Midbrain (tissue), 1 donor: ENCODE data around the gene SNCAIP.

ENCODE experiments used
- DNase-seq: peaks from one replicate; lab custom pipeline; 2025; lab: John Stamatoyannopoulos, UW

Gene SNCAIP

DNA sequence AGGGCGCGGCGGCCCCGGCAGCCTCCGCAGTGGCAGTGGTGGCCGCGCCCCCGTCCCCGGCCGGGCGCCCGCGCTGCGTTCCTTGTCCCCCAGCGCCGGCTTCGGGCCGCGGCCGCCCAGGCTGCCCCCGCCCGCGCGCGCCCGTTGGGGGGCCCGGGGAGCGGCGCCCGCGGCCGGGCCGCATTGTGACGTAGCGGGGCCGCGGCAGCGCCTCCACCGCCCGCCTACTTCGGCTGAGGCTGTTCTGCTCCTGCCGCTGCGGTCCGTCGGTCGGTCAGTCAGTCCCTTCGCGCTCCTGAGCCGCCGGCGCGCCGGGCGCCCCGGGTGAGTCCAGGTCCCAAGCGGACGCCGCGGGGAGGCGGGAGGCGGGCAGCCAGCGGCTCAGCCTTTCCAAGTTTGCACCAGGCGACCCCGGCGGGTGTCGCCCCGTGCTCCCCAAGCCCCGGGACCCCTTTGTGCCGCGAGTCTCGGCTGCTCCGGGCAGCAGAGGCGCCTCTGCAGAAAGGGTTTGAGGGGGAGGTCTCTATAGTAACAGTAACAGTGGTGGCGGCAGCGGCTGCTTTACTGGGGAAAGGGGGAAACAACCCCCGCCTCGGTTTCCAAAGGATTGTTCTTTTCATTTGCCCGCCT lies at the start of gene SNCAIP:
SNCAIP (plus strand) TSS at position 277 of the 630 bp plus-strand sequence. CDS start 78,898 bp downstream, outside the sequence.
- DNase-seq: peak; percentile 24

GRCh38 chr5:122263352-122264030 lies 48.5 kb upstream of the SNCAIP start:
- no peak for DNase-seq

GRCh38 chr5:122264610-122265009 lies 47.4 kb upstream of the SNCAIP start:
- DNase-seq: no peak

- DNase-seq: no peak
Measured at GRCh38 chr5:122267185-122267584, 44.9 kb upstream of the SNCAIP start.

DNA sequence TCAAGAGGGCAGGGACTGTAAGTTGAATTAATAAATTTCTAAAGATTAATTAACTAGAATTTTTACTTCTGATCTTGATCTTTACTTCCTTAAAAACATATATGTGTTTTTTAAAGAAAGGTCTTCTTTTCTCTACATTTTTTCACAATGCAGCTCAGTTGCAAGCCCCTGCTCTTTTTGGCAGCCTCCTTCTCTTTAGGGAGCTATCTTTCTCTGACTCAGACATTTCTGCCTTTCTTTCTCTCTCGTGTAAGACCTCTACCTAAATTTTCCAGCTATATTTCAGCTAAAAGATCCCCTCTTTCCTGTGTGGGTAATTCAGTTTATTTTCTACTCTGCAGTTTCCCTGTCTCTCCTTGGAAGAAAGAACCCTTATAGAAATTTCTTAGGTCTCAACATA lies 38.3 kb upstream of the SNCAIP start:
- no peak for DNase-seq

DNA sequence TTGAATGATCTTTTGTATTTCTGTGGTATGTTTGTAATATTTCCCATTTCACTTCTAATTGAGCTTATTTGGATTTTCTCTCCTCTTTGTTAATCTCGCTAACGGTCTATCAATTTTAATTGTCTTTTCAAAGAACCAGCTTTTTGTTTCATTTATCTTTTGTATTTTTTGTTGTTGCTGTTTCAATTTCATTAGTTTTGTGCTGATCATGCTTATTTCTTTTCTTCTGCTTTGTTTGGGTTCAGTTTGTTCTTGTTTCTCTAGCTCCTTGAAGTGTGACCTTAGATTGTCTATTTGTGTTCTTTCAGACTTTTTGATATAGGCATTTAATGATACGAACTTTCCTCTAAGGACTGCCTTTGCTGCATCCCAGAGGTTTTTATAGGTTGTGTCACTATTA lies 28.4 kb upstream of the SNCAIP start:
- DNase-seq: no peak

- no peak for DNase-seq
Measured at GRCh38 chr5:122286541-122286940, 25.5 kb upstream of the SNCAIP start.

DNA sequence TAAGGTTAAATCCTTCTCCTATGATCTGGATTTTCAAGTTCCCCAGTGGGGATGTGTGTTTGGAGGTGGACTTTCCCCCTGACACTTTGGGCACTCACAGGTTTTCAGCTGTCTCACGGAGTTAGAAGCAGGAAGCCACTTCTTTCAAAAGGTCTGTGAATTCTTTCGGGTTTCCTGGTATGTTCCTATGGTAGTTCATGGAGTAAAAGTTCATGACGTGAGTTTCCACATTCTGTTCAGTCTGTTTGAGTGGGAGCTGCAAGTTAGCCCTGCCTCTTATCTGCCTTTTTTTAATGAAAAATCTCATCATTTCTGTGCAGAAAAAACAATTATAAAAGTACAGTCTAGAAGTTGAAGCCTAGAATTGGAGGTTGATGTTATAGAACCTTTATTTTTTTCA lies 24.9 kb upstream of the SNCAIP start:
- no peak for DNase-seq

DNA sequence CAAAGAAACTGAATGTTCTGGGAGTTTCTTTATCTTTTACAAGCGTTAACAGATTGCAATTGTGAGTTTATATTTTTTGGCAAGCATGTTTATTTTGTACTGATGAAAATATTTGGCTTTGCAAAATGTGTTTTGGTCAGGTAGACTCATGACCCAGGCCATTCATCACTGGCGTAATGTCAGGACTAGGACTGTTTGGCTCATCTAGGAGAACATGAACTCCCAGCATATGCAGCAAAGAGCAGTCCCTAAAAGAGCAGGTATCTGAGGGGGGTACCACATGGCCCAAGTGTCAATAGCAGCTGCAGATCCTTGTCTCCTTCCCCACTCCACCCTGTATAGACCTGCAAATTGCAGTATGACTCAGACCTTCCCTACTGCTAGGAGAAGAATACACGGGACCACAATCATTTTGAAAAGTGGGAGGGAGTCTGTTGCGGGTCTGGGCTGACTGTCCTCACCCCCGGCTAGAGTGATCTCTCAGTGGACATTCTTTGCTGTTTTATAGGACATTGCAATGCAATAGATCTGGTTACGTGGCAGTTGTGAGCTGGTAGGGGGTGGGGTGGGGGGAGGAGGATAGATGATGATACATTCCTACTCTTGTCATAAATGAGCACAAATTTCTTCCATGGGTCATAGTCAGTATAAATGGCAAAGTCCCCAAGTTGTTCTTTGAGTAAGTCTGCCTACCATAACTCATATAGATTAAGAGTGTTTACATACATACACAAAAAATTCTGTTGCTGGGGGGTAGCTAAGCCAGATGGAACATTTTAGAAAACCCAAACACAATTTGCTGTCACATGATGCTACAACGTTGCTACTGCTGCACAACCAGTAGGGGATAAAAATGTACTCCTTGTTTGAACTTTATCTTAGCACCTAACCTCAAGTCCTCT lies 20.8 kb upstream of the SNCAIP start:
- no peak for DNase-seq

GRCh38 chr5:122292332-122292731 lies 19.7 kb upstream of the SNCAIP start:
- no peak for DNase-seq

- no peak for DNase-seq
Measured at GRCh38 chr5:122295138-122295537, 16.9 kb upstream of the SNCAIP start.

DNA sequence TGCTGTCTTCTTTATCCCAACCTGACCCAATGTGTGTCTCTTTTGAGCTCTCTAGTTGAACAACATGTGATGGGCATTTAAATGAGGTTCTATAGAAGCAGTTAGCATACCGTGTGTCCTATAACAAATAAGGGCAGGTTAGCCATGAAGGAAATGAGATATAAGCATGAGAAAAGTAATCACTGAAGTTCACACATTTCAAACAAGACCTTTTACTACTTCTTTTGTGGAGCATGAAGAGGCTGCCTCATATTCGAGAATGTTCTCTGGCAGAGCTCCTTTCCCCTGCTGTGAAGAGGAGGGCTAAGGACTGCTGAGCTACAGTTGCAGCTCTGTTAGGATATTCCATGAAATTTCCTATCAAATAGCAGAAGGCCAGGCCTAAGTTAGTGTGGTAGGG lies 15.2 kb upstream of the SNCAIP start:
- no peak for DNase-seq

DNA sequence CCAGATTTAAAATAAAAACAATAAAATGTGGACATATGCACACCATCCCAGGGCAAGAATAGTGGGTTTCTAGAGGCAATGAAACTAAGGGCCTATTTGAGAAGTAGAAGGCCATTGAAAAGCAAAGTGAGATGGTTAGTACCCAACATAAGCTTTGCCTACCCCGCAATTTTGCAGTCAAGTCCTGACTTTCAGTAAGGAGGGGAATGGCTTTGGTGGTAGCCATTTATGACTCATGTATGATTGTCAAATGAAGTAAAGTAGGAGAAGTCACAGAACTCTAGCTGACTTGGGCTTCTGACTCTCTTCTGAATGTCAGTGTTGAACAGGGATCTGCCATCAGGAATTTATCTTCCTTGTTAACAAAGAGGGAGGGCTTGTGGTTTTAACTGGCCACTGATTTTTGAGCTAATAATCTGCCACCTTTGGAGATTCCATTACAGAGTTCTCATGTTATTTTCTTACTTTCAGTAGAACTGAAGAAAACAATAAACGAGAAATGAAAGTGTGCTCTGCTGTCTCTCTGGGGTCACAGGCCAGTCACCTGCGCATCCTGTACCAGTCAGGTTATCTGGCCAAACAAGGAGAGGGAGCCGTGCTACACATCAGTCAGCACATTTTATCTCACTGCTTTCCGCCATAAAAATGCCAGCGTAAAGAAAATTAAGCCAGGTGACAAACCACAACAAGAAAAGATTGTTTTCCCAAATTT lies 14.3 kb upstream of the SNCAIP start:
- no peak for DNase-seq

- DNase-seq: no peak
Measured at GRCh38 chr5:122300374-122300773, 11.7 kb upstream of the SNCAIP start.

GRCh38 chr5:122301016-122301415 lies 11.0 kb upstream of the SNCAIP start:
- no peak for DNase-seq

DNA sequence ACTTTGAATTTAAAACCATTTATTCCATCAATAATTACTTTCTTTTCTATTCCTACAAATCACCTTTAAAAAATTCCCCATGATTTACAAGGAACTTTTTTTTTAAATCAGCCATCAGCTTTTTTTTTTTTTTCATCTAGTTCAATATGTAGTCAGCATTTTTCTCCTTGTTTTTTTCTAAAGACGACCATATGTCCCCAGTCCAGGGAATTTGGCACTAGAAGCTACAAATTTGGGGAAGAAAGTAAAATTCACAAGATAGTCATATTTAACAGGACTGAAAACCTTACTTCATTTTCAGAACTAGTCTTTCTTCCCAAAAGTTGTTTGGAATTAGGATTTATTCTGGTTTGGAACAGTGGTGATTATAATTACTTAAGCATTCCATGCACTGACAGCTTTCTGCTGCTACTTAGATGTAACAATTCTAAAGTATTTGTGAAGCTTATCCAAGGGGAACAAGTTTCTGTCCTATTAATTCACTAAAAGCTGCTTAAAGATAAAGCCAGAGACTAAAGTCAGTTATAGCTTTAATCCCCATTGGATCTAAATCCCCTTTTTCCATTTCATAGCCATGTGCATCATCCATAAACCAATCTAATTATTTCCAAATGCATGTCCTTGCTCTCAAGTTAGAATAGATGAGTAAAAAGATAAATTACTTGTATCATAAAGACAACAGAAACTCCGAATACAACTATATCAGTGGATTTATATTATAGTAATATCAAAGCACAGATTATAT lies 7.4 kb upstream of the SNCAIP start:
- DNase-seq: no peak

DNA sequence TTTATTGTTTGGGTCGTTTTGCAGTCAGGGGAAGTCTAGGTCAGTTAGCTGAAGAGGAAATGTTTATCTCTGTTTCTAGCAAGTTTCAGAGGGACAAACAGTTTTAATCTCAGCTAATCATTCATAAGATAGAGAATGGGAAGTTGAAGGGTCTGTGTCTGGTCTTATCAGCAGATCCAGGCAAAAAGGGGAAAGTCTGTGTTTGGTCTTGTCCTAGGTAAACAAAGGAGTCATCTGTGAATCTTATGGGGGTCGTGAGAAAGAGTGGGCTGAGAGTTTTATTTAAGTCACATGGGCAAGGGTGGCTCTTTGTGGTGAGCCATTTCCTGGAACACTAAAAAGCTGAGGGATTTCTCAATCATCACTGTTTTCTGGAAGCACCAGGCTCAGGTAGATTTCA lies 5.6 kb upstream of the SNCAIP start:
- no peak for DNase-seq

DNA sequence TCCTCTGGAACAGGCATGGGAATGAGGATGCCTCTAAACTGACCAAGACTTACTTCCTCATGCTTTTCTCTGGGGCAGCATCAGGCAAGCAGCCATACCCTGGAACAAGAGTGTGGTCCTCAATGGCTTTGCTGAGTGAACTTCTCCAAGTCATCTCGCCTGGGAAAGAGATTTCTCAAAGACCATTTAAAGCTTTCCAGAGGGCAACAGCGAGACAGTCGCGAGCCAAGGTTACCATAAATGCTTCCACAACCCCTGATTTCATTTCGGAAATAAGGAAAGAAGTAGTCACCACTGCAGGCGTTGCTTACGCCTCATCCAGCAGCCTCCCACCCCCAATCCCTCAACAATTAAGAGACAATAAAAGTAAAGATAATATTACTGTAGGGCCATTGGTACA lies 1.1 kb upstream of the SNCAIP start:
- DNase-seq: no peak

GRCh38 chr5:122311497-122311960 lies 508 bp upstream of the SNCAIP start:
- DNase-seq: no peak

- no peak for DNase-seq
Measured at GRCh38 chr5:122312591-122313406, 762 bp downstream of the SNCAIP start.
